ENCODE measurements around the gene PPP1R12B. TPM values are rescaled to one million over a fixed set of nuclear protein-coding genes. Genes with fewer than 3 reads are reported as not detected.
"Not testable (repeated sequence)": the region's sequence is repeated elsewhere in the genome, so short reads cannot be mapped to it uniquely, and the experiment has no call there.

The PPP1R12B gene
- total RNA-seq, 2 donors from 2014 or later: 18.2 to 33.0 TPM

DNA sequence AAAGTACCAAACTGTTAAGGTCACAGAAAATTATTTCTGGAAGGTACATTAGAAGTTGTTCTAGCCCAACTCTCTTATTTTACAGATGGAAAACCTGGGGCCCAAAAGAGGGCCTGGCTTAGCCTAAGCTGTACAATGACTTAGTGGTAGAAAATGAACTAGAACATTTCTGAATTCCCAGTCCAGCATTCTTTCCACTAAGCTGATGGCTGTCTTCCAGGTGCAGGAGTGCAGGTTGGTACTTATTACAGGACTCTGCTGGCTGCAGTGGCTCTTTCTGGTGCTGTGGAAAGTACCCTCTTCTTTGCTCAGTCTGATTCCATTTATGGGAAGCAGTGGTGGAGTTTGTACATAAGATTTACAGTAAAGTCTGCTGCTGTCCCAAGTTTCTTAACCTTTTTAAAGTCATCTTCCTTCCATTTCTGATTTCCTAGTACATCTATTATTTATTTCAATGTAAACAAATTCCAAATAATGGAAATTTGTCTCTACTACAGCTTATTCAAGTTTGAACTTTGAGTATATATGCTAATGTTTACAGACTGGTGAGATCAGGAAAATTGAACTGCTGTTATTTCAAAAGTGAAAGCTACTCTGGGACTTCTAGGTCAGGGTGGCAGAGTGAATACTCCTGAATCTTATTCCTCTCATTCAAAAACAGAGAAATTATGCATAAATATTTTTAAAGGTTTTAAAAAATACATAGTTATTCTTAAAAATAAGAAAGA is 171.8 kb downstream of the PPP1R12B start:
- H3K9me3 ChIP-seq; H3K27me3 ChIP-seq; DNase-seq; H3K4me1 ChIP-seq; H3K36me3 ChIP-seq (replicated peaks in 1 of 2; ENCODE audit: insufficient read depth in 1 of 2, low read depth in 2 of 2); intact Hi-C loops (cut with DNase I); H3K4me3 ChIP-seq: not testable (repeated sequence)
- peak overlapping the region in 1 of 4 donors; percentile 32 for H3K27ac ChIP-seq
- ATAC-seq: peak; percentile 48

DNA sequence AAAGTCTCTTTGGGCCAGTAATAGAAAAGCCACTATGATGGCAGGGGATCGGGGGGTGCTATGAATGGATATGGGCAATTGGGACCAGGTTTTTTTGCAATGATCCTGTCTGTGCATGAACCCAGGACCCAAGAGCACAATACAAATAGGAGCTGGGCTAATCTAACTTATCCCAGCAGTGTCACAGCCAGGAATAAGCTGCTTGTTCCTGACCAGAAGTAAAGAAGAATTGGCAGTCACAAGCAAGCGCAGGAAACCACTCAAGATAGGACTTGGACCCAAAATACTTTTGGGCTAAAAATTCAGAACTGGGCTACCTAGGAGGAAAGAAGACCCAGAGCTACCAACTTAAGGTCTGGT is 172.3 kb downstream of the PPP1R12B start:
- 98 to 100% methylated on average over 2 of the region's 2 CpGs for WGBS, 2 donors
- H3K27me3 ChIP-seq; H3K36me3 ChIP-seq (replicated peaks in 1 of 2; ENCODE audit: insufficient read depth in 1 of 2, low read depth in 2 of 2); intact Hi-C loops (cut with DNase I); ATAC-seq; H3K9me3 ChIP-seq; H3K4me3 ChIP-seq; DNase-seq; H3K4me1 ChIP-seq: not testable (repeated sequence)
- H3K27ac ChIP-seq: peak overlapping the region in 1 of 4 donors; percentile 32

DNA sequence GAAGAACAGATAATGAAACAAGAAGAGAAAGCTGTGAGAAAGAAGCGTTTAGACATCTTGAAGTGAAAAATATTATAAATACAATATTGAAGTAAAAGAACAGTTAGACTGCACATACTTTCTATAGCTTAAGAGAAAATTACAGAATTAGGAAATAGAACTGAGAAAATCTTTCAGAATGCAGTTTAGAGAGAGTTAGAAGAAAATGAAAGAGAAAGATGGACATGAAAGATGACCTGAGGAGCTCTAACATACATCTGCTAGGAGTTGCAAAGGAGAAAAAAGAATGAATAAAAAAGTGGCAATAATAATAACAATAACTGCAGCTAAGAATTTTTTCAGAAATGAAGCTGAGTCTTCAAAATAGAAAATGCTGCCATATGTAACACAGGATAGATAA is 173.0 kb downstream of the PPP1R12B start:
- DNase-seq; intact Hi-C loops (cut with DNase I); H3K9me3 ChIP-seq; H3K36me3 ChIP-seq (replicated peaks in 1 of 2; ENCODE audit: insufficient read depth in 1 of 2, low read depth in 2 of 2); ATAC-seq; H3K4me1 ChIP-seq; H3K27me3 ChIP-seq; H3K4me3 ChIP-seq; H3K27ac ChIP-seq: not testable (repeated sequence)
- WGBS, 2 donors: 95 to 100% methylated on average over 1 of the region's 1 CpG

DNA sequence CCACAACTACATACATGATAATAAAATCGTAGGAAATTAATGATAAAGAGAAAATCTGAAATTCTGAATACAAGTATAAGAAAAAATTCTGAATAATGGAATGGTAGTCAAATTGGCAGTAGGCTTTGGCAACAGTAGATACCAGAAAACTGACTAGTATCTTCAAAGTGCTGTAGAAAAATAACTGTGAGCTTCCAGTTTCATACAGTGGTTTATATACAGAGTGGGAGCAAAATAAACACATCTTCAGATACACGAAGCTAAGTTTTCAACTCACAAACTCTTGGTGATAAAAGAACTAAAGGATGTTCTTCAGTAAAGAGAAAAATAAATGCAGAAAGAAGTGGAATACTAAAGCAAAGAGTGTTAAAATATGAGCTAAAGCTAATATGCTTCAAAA is 173.4 kb downstream of the PPP1R12B start:
- no peak overlapping the region for H3K4me3 ChIP-seq
- 78 to 84% methylated on average over 2 of the region's 2 CpGs for WGBS, 2 donors
- no peak overlapping the region for H3K27ac ChIP-seq
- no peaks in the 10 kb centered on the region for H3K27me3 ChIP-seq
- no peaks in the 10 kb centered on the region for H3K9me3 ChIP-seq
- no peak for DNase-seq
- intact Hi-C loops (cut with DNase I): no loop called here
- no peaks in the 10 kb centered on the region for H3K36me3 ChIP-seq (replicated peaks in 1 of 2; ENCODE audit: insufficient read depth in 1 of 2, low read depth in 2 of 2)
- no peak for ATAC-seq
- no peaks in the 10 kb centered on the region for H3K4me1 ChIP-seq
- no peak for TF ChIP-seq POLR2A (IDR thresholded peaks at IDR 0.05)
- TF ChIP-seq, protein P1, sequence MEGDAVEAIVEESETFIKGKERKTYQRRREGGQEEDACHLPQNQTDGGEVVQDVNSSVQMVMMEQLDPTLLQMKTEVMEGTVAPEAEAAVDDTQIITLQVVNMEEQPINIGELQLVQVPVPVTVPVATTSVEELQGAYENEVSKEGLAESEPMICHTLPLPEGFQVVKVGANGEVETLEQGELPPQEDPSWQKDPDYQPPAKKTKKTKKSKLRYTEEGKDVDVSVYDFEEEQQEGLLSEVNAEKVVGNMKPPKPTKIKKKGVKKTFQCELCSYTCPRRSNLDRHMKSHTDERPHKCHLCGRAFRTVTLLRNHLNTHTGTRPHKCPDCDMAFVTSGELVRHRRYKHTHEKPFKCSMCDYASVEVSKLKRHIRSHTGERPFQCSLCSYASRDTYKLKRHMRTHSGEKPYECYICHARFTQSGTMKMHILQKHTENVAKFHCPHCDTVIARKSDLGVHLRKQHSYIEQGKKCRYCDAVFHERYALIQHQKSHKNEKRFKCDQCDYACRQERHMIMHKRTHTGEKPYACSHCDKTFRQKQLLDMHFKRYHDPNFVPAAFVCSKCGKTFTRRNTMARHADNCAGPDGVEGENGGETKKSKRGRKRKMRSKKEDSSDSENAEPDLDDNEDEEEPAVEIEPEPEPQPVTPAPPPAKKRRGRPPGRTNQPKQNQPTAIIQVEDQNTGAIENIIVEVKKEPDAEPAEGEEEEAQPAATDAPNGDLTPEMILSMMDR (IDR thresholded peaks at IDR 0.05): no peak

DNA sequence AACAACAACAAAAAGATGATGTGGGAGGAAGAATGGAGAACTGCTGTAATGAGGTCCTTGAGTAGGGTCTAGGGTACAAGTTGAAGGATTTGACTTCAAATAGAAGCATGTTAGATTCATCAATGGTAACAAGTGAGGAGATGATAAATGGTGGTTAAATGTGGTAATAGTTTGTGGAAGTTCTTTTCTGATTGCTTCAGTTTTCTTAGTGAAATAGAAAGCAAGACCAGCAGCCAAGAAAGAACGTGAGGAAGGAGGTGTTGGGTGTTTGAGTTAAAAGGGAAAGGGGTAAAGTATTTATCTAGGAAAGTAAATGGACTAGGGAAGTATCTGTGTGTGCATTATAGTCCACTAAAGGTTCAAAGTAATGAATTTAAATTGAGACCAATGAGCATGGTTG is 177.6 kb downstream of the PPP1R12B start:
- DNase-seq; H3K4me1 ChIP-seq; H3K27me3 ChIP-seq; ATAC-seq; H3K27ac ChIP-seq; H3K36me3 ChIP-seq (replicated peaks in 1 of 2; ENCODE audit: insufficient read depth in 1 of 2, low read depth in 2 of 2); H3K9me3 ChIP-seq; intact Hi-C loops (cut with DNase I); H3K4me3 ChIP-seq: not testable (repeated sequence)
- WGBS, 2 donors: 63 to 80% methylated on average over 1 of the region's 1 CpG

DNA sequence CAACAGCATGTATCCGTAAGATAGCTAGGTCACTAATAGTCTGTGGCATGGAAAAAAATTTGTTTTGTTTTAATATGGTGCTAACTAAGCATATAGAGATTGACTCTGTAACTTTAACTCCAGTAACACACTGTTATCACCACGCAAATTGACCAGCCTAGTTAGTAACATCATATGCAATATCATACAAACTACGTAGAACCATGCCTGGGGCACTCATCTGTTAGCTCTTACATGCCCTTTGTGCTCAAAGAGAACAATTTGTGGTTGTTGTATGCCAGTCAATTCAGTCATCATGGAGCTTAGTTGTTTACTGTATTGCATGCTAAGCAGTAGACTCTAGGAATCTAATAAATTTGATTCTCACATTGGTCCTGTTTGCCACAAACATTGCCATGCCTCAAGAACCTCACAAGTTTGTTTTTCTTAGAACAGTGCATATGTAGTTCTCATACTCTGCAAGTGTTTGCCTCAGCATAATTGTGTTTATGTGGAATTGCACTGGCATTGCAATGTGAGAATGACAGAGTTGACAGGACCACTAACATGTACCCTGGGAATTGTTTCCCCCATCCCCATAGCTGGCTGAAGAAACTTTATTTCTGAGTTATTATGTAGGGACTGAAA is 179.7 kb downstream of the PPP1R12B start:
- H3K4me1 ChIP-seq: peaks cover 17% of the 10 kb centered on the region
- intact Hi-C loops (cut with DNase I); H3K9me3 ChIP-seq; H3K4me3 ChIP-seq; H3K36me3 ChIP-seq (replicated peaks in 1 of 2; ENCODE audit: insufficient read depth in 1 of 2, low read depth in 2 of 2); DNase-seq; ATAC-seq; H3K27ac ChIP-seq; H3K27me3 ChIP-seq: not testable (repeated sequence)
- 94 to 95% methylated on average over 3 of the region's 3 CpGs for WGBS, 2 donors

DNA sequence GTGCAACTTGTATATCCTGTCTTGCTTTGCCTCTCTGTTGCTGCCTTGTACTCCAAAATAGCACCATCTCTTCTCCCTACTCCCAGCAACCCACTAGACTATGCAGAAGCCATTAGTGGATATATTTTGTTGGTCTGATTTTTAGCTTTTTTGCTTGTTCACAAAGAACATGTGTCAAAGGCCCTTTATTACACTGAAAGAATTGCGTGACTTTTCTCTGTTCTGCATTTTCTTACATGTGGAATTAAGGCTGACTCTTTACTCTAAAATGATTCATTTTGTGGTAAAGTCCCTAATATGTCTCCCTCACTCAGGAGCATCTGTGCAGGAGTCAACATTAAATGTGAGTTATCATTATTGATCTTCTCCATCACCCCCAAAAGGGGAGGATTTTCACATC is 182.2 kb downstream of the PPP1R12B start:
- H3K4me3 ChIP-seq; H3K9me3 ChIP-seq; H3K27me3 ChIP-seq; ATAC-seq; H3K36me3 ChIP-seq (replicated peaks in 1 of 2; ENCODE audit: insufficient read depth in 1 of 2, low read depth in 2 of 2); DNase-seq; intact Hi-C loops (cut with DNase I); H3K27ac ChIP-seq: not testable (repeated sequence)
- 94 to 96% methylated on average over 1 of the region's 1 CpG for WGBS, 2 donors
- H3K4me1 ChIP-seq: peaks cover 17% of the 10 kb centered on the region

DNA sequence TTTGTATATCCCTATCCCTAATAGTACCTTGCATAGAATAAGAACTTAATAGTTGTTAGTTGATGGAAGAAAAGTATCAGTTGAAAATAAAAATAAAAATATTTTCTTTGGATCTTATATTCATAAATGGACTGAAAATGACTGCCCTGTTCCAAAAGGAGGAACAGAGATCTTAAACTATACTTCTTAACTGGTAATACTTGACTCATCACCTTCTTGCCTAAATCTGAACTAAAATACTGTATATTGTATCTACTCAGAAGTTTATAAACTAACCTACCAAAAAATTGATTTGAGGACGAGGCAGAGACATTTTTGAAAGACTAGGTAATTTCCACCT is 182.9 kb downstream of the PPP1R12B start:
- TF ChIP-seq, protein P1 (IDR thresholded peaks at IDR 0.05): no peak
- no peak for TF ChIP-seq POLR2A (IDR thresholded peaks at IDR 0.05)
- Histone ChIP-seq H3K9me3 (no peaks in the 10 kb centered on the region), H3K36me3 (replicated peaks in 1 of 2; ENCODE audit: insufficient read depth in 1 of 2, low read depth in 2 of 2) (no peaks in the 10 kb centered on the region), H3K4me3 (no peak overlapping the region), H3K27ac (peak overlapping the region; percentile 6 to 70 (median 47)), H3K27me3 (no peaks in the 10 kb centered on the region), H3K4me1 (peaks cover 17% of the 10 kb centered on the region)
- ATAC-seq (no peak), DNase-seq (no peak)
- intact Hi-C loops (cut with DNase I): no loop called here
- 55 to 57% methylated on average over 1 of the region's 1 CpG for WGBS, 2 donors

DNA sequence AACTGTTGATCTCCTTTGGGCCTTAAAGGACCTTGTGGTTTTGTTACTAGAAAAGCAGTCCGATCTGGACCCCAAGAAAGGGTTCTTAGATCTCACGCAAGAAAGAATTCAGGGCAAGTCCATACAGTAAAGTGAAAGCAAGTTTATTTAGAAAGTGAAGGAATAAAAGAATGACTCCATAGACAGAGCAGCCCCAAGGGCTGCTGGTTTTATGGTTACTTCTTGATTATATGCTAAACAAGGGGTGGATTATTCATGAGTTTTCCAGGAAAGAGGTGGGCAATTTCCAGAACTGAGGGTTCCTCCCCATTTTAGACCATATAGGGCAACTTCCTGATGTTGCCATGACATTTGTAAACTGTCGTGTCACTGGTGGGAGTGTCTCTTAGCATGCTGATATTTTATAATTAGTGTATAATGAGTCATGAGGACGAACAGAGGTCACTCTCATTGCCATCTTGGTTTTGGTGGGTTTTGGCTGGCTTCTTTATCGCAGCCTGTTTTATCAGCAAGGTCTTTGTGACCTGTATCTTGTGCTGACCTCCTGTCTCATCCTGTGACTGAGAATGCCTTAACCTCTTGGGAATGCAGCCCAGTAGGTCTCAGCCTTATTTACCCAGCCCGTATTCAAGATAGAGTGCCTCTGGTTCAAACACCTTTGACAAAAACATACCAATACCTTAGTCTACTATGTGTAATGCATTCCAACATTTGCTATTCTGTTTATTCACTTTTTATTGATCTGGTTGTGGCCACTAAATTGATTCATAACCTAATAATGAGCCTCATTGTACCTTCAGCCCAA is 183.5 kb downstream of the PPP1R12B start:
- H3K27me3 ChIP-seq; intact Hi-C loops (cut with DNase I); H3K9me3 ChIP-seq; H3K36me3 ChIP-seq (replicated peaks in 1 of 2; ENCODE audit: insufficient read depth in 1 of 2, low read depth in 2 of 2); H3K4me3 ChIP-seq: not testable (repeated sequence)
- peak; percentile 84 for ATAC-seq
- 45 to 50% methylated on average over 6 of the region's 6 CpGs for WGBS, 2 donors
- peak in 3 of 4 donors; percentile 17 to 52 (median 21) for DNase-seq
- peak overlapping the region; percentile 6 to 70 (median 47) for H3K27ac ChIP-seq
- peaks cover 17% of the 10 kb centered on the region for H3K4me1 ChIP-seq

Data from body of pancreas (tissue), 4 donors.